ENCODE data around the gene ZNF805.
A peak's percentile ranks its signal among the peaks of the same experiment; 100 is the strongest.
"Not testable (repeated sequence)": the region's sequence is repeated elsewhere in the genome, so short reads cannot be mapped to it uniquely, and the experiment has no call there.

Gene ZNF805

DNA sequence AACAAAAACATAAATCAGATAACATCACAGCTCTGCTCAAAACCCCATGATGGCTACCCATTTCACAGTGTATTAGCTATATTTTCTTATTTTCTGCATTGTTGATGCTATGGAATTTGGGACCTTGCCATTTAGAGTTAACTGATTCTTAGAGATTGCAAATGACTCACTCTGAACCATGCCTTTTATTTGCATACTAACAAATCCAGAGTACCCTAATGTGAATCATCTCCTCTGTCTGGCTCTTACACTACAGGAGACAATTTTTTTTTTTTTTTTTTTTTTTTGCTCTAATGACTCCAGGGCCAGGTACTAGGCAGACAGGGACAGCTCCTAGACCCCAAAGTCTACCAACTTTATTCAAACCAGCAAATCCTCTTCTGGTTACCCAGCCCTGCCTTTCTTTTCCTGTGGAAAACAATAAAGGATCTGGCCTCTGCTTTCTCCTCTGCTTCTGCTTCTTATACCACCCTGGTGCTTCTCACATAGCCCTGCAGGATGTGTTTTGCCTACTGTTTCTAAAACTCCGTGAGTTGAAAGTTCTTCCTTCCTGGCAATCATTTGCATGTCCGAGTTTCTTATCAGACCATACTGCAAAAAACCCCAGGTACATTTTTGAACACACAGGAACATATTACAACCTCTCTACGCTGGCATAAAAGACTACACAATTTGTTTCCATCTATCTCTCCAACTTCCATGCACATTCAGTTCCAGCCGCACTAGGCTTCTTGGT, 29.3 kb downstream of the ZNF805 start:
- DNase-seq = no peak

GRCh38 chr19:57271280-57271679, 30.8 kb downstream of the ZNF805 start:
- DNase-seq = no peak

GRCh38 chr19:57273014-57273413, 32.6 kb downstream of the ZNF805 start:
- no peak for DNase-seq

- DNase-seq = no peak
Measured at GRCh38 chr19:57276430-57276829, 36.0 kb downstream of the ZNF805 start.

DNA sequence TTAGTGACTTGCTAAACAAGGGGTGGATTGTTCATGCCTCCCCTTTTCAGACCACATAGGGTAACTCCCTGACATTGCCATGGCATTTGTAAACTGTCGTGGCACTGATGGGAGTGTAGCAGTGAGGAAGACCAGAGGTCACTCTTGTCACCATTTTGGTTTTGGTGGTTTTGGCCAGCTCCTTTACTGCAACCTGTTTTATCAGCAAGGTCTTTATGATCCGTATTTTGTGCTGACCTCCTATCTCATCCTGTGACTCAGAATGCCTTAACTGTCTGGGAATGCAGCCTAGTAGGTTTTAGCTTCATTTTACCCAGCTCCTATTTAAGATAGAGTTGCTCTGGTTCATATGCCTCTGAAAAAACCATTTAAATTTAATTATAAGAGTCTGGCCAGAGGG, 38.0 kb downstream of the ZNF805 start:
- DNase-seq = not testable (repeated sequence)

GRCh38 chr19:57279418-57280164, 39.2 kb downstream of the ZNF805 start:
- peak; percentile 83 for DNase-seq

GRCh38 chr19:57280165-57280961, 39.9 kb downstream of the ZNF805 start, which contains the start of gene ZNF460:
Gene ZNF460, plus strand, starts transcription at chr19:57280485. Its CDS starts 322 bp downstream, at chr19:57280807.
- DNase-seq = peak; percentile 86

GRCh38 chr19:57280962-57281400, 40.5 kb downstream of the ZNF805 start:
- DNase-seq = peak; percentile 26

DNA sequence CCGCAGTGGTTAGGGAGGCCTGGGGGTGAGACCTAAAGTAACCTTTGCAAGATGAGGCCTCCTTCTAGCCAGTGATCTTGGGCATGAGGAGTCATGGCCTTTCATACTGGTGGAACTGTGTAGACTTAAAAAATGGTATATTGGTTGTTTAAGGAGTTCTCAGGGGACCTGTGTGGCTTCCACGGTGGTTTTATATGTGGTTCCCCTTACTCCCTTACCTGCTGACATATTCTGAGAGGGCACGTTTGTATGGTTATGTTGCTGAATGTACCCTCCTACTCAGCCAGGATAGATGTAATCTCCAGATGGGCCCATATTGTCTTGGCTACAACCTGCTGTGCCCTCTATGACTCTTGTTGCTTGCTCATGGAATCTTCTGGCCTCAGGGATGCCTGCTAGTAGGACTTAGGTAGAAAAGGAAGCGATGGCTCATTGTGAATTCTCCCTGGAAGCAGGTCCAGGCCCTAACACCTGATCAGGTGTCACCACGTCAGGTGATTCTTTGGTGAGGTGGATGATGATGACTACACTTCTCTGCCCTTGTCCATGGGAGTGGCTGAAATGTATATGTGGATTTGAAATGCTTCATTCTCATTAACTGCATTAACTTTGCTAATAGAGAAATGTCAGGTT, 41.7 kb downstream of the ZNF805 start:
- DNase-seq = no peak

DNA sequence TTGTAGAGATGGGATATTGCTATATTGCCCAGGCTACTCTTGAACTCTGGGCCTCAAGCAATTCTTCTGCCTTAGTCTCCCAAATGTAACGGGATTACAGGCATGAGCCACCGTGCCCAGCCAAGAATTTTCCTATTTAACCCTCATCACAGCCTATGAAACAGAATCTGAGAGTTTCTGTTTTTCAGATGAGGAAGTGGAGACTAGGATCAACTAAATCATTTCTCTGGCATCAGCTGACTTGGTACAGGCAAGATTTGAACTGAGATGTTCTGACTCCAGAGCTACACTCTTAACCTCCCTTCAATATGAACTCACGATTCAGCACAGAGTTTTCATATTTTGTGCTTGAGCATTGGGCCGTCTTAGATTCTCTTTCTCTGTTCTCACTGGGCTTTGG, 47.9 kb downstream of the ZNF805 start:
- no peak for DNase-seq

DNA sequence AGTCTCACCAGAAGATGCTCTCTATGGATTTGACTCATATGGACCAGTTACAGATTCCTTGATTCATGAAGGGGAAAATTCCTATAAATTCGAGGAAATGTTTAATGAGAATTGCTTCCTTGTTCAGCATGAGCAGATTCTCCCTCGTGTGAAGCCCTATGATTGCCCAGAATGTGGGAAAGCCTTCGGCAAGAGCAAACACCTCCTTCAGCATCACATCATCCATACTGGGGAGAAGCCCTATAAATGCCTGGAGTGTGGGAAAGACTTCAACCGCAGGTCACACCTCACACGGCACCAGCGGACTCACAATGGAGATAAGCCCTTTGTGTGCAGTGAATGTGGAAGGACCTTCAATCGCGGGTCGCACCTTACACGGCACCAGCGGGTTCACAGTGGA, 50.5 kb downstream of the ZNF805 start:
- DNase-seq = no peak

GRCh38 chr19:57292547-57292946, 52.1 kb downstream of the ZNF805 start:
- DNase-seq = no peak

DNA sequence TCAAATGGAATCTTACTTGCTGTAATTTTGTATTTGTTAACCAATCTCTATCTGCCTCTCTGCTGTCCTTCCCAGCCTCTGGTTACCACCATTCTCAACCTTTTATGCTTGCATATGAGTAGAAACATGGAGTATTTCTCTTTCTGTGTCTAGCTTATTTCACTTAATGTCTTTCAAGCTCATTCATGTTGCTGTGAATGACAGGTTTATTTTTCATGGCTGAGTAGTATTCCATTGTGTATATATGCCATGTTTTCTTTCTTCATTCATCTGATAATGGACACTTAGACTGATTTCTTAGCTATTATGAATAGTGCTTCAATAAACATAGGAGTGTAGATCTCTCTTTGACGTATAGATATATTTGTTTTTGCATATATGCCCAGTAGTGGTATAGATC, 53.3 kb downstream of the ZNF805 start:
- no peak for DNase-seq

DNA sequence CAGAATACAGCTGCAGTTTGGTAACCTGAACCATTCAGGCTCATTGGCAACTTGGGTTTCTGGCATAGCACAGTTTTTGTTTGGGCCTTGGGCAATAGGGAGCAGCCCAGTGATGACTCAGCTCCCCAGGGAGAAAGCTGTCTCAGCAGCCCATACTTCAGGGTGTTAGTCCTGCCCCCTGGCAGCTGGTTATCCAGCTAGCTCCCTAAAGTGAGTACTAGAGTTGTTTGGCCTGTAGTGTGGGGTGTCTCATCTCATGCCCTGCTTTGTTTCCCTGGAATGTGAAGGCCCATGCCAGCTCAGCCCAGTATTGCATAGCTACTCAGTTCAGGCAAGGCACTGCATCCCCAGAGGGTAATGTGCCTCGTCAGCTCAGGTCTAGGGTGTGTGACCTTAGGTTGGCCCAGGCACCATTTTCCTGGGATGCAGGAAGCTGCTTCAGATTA, 61.6 kb downstream of the ZNF805 start:
- no peak for DNase-seq

DNA sequence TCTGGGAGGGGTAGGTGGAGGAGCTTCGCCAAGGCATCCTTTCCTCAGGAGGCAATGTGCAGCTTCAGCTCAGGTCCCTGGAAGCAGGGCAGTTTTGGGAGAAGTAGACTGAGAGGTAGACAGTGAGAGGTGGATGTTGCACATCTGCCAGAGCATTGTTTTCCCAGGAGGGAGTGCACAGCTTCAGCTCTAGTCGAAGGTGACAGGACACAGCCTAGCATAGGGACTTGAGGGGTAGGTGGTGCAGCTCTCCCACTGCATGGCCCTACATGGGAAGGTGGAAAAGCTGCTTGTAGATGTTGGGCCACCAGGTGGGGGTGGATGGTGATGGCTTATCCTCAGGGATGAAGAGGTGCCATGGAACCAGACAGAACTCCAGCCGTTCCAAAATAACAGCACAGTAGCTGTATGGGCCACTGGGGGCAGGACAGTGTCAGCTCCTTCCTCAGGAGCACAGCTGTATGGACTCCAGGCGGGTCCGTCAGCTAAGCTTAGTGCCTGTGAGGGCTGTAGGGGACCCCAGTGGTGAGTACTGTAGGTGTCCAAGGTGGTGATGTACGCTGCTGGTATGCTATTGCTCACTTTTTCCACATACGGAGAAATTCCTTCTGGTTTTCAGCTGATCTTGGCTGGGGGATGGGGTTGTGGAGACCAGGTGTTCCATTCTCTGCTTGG, 62.4 kb downstream of the ZNF805 start:
- DNase-seq = no peak
